Fibroblast of skin of right quadriceps (primary cell): ENCODE results near the gene TMEM209.
"Not testable (repeated sequence)": the region's sequence is repeated elsewhere in the genome, so short reads cannot be mapped to it uniquely, and the experiment has no call there.

Source experiments
- DNase-seq: peaks from one replicate; pipeline ENCODE4 v3.0.0-alpha.2; 2013

The TMEM209 gene

DNA sequence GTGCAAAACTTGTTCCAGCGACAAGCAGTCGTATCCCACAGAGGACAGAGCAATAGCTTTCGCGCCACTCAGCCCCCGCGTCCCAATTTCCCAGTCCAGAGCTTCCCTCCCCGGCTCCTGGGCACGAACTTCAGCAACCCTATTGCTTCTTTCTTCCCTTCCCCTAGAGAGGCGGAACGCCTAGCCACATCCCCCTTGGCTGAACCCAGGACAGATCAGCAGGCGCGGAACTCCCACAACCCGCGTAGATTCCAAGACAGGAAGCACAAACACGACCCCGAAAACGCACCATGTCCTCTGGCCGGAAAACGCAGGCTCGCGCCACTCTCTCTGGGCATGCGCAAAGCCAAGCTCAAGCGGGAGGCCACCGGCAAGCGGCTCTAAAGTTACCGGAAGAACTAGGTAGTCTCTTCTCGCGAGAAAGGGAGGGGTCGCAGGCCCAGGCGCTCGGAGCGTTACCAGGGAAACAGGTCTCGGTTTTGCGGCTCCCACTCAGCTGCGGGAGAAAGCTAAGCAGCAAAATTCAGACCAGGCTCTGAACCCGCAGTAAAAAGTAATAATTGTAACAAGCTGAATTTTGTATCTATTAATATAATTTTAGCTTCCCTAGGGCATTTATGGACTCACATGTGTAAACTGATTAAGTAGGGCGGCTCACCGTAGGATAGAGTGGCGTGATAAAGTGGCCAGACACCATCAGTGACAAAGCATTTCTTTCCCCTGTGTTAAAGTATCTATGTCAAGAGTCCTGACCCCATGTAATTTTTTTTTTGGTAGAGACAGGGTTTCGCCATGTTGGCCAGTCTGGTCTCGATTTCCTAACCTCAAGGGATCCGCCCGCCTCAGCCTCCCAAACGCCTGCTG lies at the start of gene TMEM209:
TMEM209 (minus strand) TSS at position 323 of the 864 bp plus-strand sequence; CDS start at position 292, 31 bp downstream.
- DNase-seq: peak; percentile 97

DNA sequence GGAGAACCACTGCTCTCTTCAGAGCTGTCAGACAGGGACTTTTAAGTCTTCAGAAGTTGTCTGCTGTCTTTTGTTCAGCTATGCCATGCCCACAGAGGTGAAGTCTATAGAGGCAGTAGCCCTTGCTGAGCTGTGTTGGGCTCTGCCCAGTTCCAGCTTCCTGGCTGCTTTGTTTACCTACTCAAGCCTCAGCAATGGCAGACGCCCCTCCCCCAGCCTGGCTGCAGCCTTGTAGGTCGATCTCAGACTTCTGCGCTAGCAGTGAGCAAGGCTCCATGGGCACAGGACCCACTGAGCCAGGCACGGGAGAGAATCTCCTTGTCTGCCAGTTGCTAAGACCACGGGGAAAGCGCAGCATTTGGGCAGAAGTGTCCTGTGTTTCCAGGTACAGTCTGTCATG lies 49.3 kb upstream of the TMEM209 start:
- no peak for DNase-seq

DNA sequence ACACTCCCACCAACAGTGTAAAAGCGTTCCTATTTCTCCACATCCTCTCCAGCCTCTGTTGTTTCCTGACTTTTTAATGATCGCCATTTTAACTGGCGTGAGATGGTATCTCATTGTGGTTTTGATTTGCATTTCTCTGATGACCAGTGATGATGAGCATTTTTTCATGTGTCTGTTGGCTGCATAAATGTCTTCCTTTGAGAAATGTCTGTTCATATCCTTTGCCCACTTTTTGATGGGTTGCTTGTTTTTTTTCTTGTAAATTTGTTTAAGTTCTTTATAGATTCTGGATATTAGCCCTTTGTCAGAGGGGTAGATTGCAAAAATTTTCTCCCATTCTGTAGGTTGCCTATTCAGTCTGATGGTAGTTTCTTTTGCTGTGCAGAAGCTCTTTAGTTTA lies 44.4 kb upstream of the TMEM209 start:
- not testable (repeated sequence) for DNase-seq

DNA sequence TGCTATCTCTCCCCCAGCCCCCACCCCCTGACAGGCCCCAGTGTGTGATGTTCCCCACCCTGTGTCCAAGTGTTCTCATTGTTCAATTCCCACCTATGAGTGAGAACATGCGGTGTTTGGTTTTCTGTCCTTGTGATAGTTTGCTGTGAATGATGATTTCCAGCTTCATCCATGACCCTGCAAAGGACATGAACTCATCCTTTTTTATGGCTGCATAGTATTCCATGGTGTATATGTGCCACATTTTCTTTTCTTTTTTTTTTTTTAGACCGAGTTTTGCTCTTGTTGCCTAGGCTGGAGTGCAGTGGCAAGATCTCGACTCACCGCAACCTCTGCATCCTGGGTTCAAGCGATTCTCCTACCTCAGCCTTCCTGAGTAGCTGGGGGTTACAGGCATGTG lies 43.6 kb upstream of the TMEM209 start:
- DNase-seq: not testable (repeated sequence)

DNA sequence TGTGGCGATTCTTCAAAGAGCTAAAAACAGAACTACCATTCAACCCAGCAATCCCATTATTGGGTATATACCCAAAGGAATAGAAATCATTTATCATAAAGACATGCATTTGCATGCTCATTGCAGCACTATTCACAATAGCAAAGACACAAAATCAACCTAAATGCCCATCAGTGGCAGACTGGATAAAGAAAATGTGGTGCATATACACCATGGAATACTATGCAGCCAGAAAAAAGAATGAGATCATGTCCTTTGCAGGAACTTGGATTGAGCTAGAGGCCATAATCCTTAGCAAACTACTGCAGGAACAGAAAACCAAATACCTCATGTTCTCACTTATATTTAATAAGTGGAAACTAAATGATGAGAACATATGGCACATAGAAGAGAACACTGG lies 41.3 kb upstream of the TMEM209 start:
- DNase-seq: not testable (repeated sequence)

DNA sequence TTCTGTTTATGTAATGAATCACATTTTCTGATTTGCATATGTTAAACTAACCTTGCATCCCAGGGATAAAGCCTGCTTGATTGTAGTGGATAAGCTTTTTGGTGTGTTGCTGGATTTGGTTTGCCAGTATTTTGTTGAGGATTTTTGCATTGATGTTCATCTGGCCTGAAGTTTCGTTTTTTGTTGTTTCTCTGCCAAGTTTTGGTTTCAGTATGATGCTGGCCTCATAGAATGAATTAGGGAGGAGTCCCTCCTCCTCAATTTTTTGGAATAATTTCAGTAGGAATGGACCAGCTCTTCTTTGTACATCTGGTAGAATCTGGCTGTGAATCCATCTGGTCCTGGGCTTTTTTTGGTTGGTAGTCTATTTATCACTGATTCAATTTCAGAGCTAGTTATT lies 38.3 kb upstream of the TMEM209 start:
- peak; percentile 10 for DNase-seq

DNA sequence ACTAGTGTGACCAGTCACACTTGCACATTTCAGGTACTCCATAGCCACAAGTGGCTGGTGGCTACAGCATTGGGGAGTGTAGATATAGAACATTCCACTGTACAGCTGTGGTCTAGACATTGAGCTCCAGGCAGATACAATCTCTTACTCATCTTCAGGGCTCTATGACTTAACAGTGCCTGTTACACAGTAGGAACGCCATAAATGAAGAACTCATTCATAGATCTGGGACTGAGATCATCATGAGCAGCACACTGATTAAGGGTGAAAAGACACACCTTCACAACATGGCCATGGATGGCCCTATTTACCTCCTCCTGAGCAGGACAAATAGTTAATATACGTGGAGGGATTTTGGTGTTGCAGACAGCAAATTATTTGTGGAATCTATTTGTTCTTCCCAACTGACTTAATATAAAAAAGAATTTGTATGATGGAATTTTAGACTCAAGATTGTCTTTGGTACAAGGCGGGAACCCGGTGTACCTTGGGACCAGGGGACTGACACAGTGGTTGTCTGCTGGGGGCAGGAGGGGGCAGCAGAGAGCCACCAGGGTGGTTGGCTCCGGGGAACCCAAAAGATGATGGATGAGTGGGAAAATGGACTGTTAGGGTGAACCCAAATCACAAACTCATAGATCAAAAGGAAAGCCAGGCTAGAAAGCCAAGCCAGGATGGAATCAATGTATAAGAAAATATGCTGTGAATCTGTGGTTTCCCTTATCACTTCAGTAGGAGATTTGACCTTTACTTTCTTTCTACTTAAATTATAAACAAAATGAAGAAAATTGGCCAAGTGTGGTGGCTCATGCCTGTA lies 37.2 kb upstream of the TMEM209 start:
- DNase-seq: peak; percentile 66

DNA sequence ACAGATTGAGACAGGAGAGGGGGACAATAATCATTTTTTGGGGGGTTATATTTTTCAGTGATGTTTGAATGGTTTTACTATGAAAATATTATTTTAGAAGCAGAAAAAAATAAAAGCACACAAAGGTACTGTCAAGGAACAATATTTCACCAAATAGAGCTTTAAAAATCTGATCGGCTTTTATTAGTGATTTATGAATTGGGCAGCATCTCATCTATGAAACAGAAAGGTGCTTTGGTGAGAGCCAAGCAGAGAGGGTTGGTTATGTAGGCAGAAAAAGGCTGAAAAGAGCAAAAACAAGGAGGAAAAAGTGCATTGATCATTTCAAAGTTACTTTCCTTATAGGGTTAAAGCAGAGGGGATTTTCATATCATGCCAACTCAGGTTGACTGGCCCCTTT lies 35.0 kb upstream of the TMEM209 start:
- DNase-seq: no peak

DNA sequence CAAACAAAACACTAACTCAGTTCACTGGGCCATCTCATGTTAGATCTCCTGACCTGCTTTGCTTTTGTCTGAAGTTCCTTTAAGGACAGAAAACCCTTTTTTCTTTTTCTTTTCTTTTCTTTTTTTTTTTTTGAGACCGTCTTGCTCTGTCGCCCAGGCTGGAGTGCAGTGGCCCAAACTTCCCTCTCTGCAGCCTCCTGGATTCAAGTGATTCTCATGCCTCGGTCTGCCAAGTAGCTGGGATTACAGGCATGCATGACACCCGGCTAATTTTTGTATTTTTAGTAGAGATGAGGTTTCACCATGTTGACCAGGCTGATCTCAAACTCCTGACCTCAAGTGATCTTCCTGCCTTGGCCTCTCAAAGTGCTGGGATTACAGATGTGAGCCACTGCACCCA lies 31.2 kb upstream of the TMEM209 start:
- DNase-seq: not testable (repeated sequence)

DNA sequence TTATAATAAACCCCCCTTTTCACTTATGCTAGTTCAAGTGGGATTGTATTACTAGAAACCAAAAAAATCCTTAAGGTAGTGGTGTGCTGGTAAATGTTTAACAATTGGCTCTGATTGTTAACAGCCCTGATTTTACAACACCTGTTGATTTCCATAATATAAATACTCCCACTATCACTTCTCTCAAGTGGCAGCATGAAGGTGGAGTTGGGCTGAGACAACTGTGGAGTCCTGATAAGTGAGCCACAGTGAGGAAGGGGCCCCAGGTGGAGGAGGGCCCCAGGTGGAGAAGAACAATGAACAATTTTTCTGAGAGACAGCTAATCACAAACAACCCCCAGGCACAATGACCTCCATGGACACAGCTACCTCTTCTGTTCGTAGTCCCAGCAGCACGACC lies 28.9 kb upstream of the TMEM209 start:
- DNase-seq: no peak

DNA sequence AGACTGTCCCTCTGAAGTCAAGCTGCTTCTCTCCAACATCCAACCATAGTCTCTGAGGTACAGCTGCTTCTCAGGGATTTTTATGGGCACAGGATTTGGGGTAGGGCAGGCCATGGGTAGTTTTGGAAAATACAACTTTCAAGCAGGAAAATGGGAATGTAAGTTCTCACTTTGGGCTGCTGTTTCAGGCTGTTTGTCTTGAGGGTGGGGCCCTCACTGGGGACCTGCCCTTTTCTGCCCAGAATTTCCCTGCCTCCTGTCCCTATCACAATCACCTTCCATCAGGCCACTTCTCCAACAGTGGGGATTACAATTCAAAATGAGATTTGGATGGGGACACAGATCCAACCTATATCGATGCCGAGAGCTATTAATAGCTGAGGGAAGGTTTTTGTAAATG lies 27.0 kb upstream of the TMEM209 start:
- no peak for DNase-seq

DNA sequence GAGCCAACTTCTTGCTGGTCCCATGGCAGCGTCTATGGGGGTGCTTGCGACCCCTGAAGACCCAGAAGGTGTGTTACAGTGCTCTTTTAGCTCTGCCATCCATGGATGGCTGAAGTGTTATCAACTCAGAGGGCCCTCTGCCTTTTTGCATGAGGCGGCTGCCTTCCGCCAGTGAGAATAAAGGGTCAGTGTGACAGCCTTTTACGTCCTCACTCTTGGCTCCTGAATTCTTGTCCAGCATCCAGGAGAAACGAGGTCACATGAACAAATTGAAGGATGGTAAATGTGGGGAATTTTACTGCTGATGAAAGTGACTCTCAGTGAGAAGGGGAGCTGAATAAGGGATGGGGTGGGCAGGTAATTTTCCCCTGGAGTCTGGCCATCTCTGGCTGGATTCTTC lies 26.6 kb upstream of the TMEM209 start:
- DNase-seq: no peak

DNA sequence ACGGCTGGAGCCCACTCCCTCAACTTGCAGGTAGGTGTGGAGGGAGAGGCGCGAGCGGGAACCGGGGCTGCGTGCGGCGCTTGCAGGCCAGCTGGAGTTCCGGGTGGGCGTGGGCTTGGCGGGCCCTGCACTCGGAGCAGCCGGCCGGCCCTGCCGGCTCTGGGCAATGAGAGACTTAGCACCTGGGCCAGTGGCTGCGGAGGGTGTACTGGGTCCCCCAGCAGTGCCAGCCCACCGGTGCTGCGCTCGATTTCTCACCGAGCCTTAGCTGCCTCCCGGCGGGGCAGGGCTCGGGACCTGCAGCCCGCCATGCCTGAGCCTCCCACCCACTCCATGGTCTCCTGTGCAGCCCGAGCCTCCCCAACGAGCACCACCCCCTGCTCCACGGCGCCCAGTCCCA lies 24.8 kb upstream of the TMEM209 start:
- not testable (repeated sequence) for DNase-seq

DNA sequence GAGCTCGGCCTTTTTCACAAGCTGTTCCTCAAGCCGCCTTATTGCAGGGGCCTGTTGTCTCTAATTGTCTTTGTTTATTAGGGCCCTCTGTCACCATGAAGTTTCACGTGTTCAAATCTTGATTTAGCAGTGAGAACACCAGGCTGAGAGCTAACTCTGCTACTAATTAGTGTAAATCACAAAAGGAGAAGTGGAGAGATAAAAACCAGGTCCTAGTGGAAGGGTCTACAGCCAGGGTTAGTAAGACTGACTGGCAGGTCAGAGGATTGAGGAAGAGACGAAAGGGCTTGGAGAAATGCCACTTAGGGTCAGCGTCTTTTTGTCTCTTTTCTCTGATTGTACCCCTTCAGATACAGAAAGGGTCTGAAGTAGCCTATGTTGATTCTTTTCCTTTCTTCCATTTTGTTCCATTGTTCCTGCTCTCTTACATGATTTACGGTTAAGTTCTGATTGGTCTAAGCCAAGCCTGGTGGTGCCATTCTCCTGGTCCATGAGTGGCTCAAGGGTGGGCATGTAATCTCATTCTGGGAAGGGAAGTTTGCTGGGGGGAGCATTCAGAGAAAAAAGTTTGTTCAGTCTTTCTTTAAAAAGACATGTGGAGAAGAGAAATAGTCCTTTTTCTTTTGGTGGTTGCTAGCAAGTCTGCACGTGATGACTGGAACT lies 23.8 kb upstream of the TMEM209 start:
- no peak for DNase-seq

DNA sequence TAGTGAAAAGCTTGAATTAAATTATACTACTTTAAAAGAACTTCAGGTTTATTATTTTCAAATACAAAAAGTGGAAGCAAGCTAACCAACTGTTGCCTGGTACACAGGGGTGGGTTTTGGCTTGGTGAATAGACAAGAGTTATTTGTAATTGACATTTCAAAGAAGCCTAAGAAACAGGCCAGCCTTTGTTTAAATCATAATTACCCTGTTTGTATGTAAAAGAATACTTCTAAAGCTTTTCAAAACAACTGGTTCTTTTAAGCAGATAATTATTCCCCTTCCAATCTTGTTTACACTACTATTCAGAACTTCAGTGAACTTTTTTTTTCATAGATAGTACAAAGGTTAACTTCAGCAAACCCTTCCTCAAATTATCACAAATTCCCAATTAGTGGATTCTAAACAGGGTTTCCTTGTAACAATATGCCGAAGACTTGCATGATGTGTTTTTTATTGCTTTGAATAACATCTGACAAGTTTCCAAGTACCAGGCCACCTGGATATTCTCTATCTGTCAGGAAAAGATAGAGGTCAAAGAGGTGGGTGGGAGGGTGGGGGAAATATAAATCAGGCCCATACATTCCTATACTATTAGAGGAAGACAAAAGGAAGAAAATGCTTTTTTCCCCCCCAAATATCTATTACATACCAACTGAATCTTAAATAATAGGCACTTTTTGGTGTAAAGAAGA lies 22.8 kb upstream of the TMEM209 start:
- DNase-seq: no peak

DNA sequence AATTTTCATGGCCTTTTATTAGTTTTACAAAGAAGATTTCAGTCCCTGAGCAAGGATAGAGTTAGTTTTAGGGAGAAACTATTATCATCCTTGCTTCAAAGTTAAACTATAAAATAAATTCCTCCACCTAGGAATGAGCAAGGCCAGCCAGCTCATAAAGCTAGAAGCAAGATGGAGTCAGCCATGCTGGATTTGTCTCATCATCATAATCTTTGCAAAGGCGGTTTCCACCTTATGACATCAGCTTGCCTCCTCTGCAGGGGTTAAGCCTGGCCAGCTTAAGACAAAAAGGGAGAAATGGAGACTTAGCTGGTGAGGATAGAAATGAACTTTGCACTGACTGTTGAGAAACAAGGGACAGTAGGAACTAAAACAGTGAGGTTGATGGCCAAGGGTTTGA lies 21.1 kb upstream of the TMEM209 start:
- no peak for DNase-seq

DNA sequence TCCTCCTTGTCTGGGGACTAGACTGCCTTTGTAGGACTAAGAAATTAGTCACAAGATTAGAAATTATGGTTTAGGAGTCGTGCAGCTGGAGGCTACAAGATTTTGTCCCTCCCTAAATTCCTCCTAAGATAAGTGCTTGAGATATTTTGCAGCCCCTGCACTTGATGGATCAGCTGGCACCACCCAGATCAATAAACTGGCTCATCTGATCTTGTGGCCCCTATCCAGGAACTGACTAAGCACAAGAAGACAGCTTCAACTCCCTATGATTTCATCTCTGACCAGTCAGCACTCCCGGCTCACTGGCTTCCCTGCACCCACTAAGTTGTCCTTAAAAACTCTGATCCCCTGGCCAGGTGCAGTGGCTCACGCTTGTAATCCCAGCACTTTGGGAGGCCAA lies 19.7 kb upstream of the TMEM209 start:
- not testable (repeated sequence) for DNase-seq

DNA sequence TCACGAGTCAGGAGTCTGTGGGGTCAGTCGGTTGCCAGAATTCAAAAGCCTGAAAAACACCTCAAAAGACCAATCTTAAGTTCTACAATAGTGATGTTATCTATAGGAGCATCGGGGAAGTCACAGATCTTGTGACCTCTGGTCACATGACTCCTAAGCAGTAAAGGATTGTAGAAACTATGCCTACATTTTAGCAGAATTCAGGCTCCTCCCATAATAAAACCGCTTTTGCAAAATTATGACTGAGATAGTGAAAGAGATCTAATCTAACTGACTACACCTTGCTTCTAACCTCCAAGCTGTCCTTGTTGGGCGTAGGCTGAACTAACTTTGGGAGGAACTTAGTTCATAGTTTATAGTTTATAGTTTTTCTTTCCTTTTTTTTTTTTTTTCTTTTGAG lies 19.0 kb upstream of the TMEM209 start:
- no peak for DNase-seq

DNA sequence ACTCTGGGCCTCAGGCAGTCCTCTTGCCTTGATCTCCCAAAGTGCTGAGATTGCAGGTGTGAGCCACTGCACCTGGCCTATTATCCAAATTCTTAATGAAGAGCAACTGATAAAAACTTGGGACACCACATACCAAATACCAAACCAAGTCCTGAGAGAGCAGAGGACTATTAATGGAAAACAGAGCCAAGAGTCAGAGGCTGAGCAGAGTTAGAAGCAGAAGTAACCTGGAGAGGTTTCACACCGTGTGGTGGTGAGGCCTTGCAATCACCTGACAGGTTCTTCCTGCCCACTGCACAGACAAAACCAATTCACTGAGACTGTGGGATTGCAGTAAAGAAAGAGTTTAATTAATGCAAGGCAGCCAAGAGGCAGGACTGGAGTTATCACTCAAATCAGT lies 18.4 kb upstream of the TMEM209 start:
- DNase-seq: no peak

DNA sequence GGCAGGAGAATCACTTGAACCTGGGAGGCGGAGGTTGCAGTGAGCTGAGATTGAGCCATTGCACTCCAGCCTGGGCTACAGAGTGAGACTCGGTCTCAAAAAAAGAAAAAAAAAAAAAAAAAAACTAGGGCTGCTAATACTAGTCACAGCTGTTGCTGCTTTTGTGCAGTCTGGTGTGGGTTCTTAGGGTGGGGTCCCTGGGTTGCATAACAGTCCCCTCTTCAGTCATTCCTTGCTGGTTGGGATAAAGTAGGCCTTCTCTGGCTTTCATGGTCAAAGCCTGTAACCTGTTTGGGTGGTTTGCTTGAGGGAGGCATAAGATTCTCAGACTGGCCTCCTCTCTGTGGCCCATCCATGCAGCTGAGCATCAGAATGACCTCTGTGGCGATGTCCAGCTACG lies 16.5 kb upstream of the TMEM209 start:
- DNase-seq: no peak

DNA sequence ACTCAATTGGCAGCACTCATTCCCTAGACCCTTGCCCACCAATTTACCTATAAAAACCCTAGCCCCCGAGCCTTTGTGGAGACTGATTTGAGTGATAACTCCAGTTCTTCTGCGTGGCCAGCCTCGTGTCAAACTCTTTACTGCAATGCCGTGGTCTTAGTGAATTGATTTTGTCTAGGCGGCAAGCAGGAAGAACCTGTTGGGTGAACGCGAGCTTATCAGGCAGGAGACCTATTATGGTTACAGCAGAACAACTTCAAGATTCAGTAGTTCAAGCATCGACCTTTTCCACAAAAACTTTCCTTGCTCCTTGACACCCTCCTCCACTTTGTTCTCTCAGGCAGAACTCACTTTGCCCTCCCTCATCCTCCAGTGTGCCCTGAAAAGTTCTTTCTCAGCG lies 14.7 kb upstream of the TMEM209 start:
- DNase-seq: no peak

DNA sequence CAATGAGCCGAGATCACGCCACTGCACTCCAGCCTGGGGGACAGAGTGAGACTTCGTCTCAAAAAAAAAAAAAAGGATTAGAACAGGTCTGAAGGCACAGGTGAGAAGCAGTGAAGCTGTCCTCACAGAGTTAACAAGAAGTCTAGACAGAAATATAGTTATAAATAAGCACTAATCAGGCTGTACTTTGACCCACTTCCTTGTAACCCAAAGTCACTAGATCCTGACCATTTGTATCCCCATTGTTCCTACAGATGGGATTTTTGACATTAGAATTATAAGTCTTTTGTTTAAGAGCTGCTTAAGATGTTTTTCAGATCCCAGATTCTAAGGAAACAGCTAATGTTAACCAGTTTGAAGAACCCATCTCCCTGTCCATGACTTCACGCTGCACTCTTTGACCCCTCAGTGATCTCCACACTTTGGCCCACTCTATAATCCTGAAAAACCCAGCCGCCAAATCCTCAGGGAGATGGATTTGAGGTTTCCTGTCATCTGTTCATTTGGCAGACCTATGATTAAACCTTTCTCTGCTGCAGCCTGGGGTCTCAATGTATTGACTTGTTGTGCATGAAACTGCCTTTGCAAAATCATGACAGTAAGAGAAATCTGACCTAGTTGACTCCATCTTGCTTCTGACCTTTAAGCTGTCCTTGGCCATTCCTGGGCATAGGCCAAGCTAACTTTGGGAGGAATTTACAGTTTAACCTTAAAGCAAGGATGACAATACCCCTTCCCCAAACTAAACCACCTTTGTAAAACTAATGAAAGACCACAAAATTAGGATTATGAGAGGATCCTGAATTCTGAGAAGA lies 13.8 kb upstream of the TMEM209 start:
- no peak for DNase-seq
